Measurements from ENCODE around the gene MPPED1.

MPPED1 gene

GRCh38 chr22:43393844-43394474 lies 17.9 kb upstream of the MPPED1 start:
- TF ChIP-seq CTCF (IDR thresholded peaks at IDR 0.05), result no peak

- no peak for TF ChIP-seq CTCF (IDR thresholded peaks at IDR 0.05)
These were observed 16.6 kb upstream of the MPPED1 start for GRCh38 chr22:43395086-43395695.

- no peak for TF ChIP-seq CTCF (IDR thresholded peaks at IDR 0.05)
These were observed 15.4 kb upstream of the MPPED1 start for GRCh38 chr22:43396321-43396933.

- no peak for TF ChIP-seq CTCF (IDR thresholded peaks at IDR 0.05)
These were observed 14.8 kb upstream of the MPPED1 start for GRCh38 chr22:43396934-43397457.

- TF ChIP-seq CTCF (IDR thresholded peaks at IDR 0.05), result no peak
These were observed 14.0 kb upstream of the MPPED1 start for GRCh38 chr22:43397766-43398165.

GRCh38 chr22:43398246-43398645 lies 13.6 kb upstream of the MPPED1 start:
- TF ChIP-seq CTCF (IDR thresholded peaks at IDR 0.05), result no peak

- TF ChIP-seq CTCF (IDR thresholded peaks at IDR 0.05), result no peak
These were observed 12.9 kb upstream of the MPPED1 start for GRCh38 chr22:43398910-43399309.

All from LNCAP (cell line).